Measurements from ENCODE around the gene SZT2.

DNA sequence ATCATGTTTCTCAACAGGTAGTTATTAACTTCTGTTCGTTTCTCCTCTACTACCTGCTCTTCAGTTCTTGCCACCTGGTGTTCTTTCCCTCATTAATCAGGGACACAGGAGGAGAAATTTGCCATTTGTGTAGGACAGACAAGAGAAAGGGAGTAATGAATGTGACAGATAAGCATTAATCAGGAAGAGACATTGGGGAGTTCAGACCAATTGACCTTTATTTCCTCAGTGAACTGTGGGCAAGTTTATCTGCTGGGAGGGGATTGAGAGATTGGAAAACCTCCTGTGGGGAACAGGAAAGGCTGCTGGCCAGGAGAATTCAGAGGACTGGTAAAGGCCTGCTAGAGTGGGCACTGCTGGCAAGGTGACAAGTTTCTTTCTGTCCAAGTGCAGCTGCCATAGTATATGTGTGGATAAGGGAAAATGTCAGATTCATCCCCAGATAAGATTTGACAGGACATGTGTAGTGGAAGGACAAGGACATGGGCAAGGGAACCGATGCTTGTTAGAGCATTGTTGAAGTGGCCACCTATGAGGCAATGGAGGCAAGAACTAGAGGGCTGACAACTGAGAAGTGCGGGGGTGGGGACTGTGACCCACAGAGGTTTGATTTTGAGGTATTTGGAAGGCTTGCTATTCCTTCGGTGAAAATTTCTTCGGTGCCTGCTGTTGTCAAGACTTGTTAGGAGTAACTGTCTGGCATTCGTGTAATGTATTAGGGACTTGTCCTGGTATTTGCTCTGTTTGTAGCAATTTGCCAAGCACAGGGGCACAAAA lies 12.6 kb downstream of the SZT2 start:
- TF ChIP-seq EZH2phosphoT487 (conservative IDR thresholded peaks at IDR 0.05; ENCODE audit: low read length): no peak
- TF ChIP-seq, protein P1, sequence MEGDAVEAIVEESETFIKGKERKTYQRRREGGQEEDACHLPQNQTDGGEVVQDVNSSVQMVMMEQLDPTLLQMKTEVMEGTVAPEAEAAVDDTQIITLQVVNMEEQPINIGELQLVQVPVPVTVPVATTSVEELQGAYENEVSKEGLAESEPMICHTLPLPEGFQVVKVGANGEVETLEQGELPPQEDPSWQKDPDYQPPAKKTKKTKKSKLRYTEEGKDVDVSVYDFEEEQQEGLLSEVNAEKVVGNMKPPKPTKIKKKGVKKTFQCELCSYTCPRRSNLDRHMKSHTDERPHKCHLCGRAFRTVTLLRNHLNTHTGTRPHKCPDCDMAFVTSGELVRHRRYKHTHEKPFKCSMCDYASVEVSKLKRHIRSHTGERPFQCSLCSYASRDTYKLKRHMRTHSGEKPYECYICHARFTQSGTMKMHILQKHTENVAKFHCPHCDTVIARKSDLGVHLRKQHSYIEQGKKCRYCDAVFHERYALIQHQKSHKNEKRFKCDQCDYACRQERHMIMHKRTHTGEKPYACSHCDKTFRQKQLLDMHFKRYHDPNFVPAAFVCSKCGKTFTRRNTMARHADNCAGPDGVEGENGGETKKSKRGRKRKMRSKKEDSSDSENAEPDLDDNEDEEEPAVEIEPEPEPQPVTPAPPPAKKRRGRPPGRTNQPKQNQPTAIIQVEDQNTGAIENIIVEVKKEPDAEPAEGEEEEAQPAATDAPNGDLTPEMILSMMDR (IDR thresholded peaks at IDR 0.05; ENCODE audit: insufficient read depth, low read length, poor library complexity, severe bottlenecking): no peak

Measured in SU-DHL-6 (cell line).